Muscle layer of colon (tissue), 2 donors: ENCODE results near the gene QKI.

Source experiments
- H3K27ac ChIP-seq: one replicate; pipeline ENCODE4 v1.7.0; 2013; ENCODE audit warnings: low read depth, mild to moderate bottlenecking, low read length, moderate library complexity
- H3K27me3 ChIP-seq, 2 donors: one replicate each; pipeline ENCODE4 v1.7.0; 2013; ENCODE audit warnings: low read length in 2 of 2, mild to moderate bottlenecking in 2 of 2; ENCODE audit not compliant: insufficient read depth in 2 of 2, control insufficient read depth in 1 of 2
- H3K36me3 ChIP-seq: one replicate; pipeline ENCODE4 v1.7.0; 2013; ENCODE audit warnings: mild to moderate bottlenecking, low read length; ENCODE audit not compliant: insufficient read depth
- H3K4me1 ChIP-seq: one replicate; pipeline ENCODE4 v1.7.0; 2013; ENCODE audit warnings: mild to moderate bottlenecking, low read length; ENCODE audit not compliant: insufficient read depth
- H3K4me3 ChIP-seq, 2 donors: one replicate each; pipeline ENCODE4 v1.7.0; 2013; ENCODE audit warnings: low read length in 2 of 2, low read depth in 1 of 2, mild to moderate bottlenecking in 1 of 2, moderate library complexity in 1 of 2
- H3K9ac ChIP-seq: one replicate; pipeline ENCODE4 v1.7.0; 2013; ENCODE audit warnings: low read length
- H3K9me3 ChIP-seq: one replicate; pipeline ENCODE4 v1.7.0; 2013; ENCODE audit warnings: mild to moderate bottlenecking, low read length
- donor health status: abdominal sarcoma.
- donor health status: Adenocarcinoma of cecum.

The QKI gene

GRCh38 chr6:163494279-163494727, 79.8 kb downstream of the QKI start:
- Histone ChIP-seq H3K9me3 (no peaks in the 10 kb centered on the region), H3K4me3 (no peak overlapping the region), H3K9ac (no peak overlapping the region), H3K27ac (no peak overlapping the region), H3K27me3 (no peaks in the 10 kb centered on the region), H3K36me3 (no peaks in the 10 kb centered on the region), H3K4me1 (peaks cover 27% of the 10 kb centered on the region)

GRCh38 chr6:163496205-163496604, 81.7 kb downstream of the QKI start:
- Histone ChIP-seq H3K4me1 (peaks cover 24% of the 10 kb centered on the region), H3K27me3 (no peaks in the 10 kb centered on the region), H3K4me3 (peak overlapping the region in 1 of 2 donors; percentile 4), H3K27ac (no peak overlapping the region), H3K36me3 (no peaks in the 10 kb centered on the region), H3K9ac (no peak overlapping the region), H3K9me3 (no peaks in the 10 kb centered on the region)

GRCh38 chr6:163500105-163500504, 85.6 kb downstream of the QKI start:
- no peaks in the 10 kb centered on the region for H3K36me3 ChIP-seq
- H3K9ac ChIP-seq, result no peak overlapping the region
- H3K27me3 ChIP-seq, result no peaks in the 10 kb centered on the region
- H3K27ac ChIP-seq, result no peak overlapping the region
- no peaks in the 10 kb centered on the region for H3K9me3 ChIP-seq
- H3K4me3 ChIP-seq, result no peak overlapping the region
- H3K4me1 ChIP-seq, result peaks cover 25% of the 10 kb centered on the region

- no peaks in the 10 kb centered on the region for H3K36me3 ChIP-seq
- peaks cover 16% of the 10 kb centered on the region for H3K4me1 ChIP-seq
- no peak overlapping the region for H3K9ac ChIP-seq
- no peaks in the 10 kb centered on the region for H3K27me3 ChIP-seq
- no peak overlapping the region for H3K4me3 ChIP-seq
- H3K9me3 ChIP-seq, result no peaks in the 10 kb centered on the region
- H3K27ac ChIP-seq, result no peak overlapping the region
Measured at GRCh38 chr6:163501026-163501425, 86.5 kb downstream of the QKI start.

GRCh38 chr6:163501439-163501838, 86.9 kb downstream of the QKI start:
- no peak overlapping the region for H3K4me3 ChIP-seq
- no peak overlapping the region for H3K27ac ChIP-seq
- no peaks in the 10 kb centered on the region for H3K36me3 ChIP-seq
- peaks cover 12% of the 10 kb centered on the region for H3K4me1 ChIP-seq
- H3K27me3 ChIP-seq, result no peaks in the 10 kb centered on the region
- no peaks in the 10 kb centered on the region for H3K9me3 ChIP-seq
- no peak overlapping the region for H3K9ac ChIP-seq

GRCh38 chr6:163504984-163505640, 90.6 kb downstream of the QKI start:
- H3K4me3 ChIP-seq, result no peak overlapping the region
- H3K9me3 ChIP-seq, result no peaks in the 10 kb centered on the region
- peaks cover 8% of the 10 kb centered on the region for H3K4me1 ChIP-seq
- no peaks in the 10 kb centered on the region for H3K36me3 ChIP-seq
- H3K27me3 ChIP-seq, result no peaks in the 10 kb centered on the region
- no peak overlapping the region for H3K9ac ChIP-seq
- H3K27ac ChIP-seq, result no peak overlapping the region

- Histone ChIP-seq H3K9ac (no peak overlapping the region), H3K27ac (no peak overlapping the region), H3K27me3 (no peaks in the 10 kb centered on the region), H3K9me3 (no peaks in the 10 kb centered on the region), H3K36me3 (no peaks in the 10 kb centered on the region), H3K4me3 (no peak overlapping the region), H3K4me1 (no peaks in the 10 kb centered on the region)
Measured at GRCh38 chr6:163507965-163508364, 93.4 kb downstream of the QKI start.

GRCh38 chr6:163513003-163513402, 98.5 kb downstream of the QKI start:
- no peaks in the 10 kb centered on the region for H3K27me3 ChIP-seq
- H3K9ac ChIP-seq, result no peak overlapping the region
- no peaks in the 10 kb centered on the region for H3K36me3 ChIP-seq
- no peaks in the 10 kb centered on the region for H3K9me3 ChIP-seq
- H3K4me1 ChIP-seq, result no peaks in the 10 kb centered on the region
- H3K4me3 ChIP-seq, result no peak overlapping the region
- H3K27ac ChIP-seq, result no peak overlapping the region

- no peaks in the 10 kb centered on the region for H3K36me3 ChIP-seq
- H3K27ac ChIP-seq, result no peak overlapping the region
- peaks cover 3% of the 10 kb centered on the region for H3K4me1 ChIP-seq
- H3K9ac ChIP-seq, result no peak overlapping the region
- no peaks in the 10 kb centered on the region for H3K27me3 ChIP-seq
- H3K9me3 ChIP-seq, result no peaks in the 10 kb centered on the region
- H3K4me3 ChIP-seq, result no peak overlapping the region
Measured at GRCh38 chr6:163513570-163514166, 99.2 kb downstream of the QKI start.

GRCh38 chr6:163516908-163517307, 102.4 kb downstream of the QKI start:
- no peaks in the 10 kb centered on the region for H3K27me3 ChIP-seq
- peaks cover 14% of the 10 kb centered on the region for H3K4me1 ChIP-seq
- H3K27ac ChIP-seq, result no peak overlapping the region
- H3K9ac ChIP-seq, result no peak overlapping the region
- H3K36me3 ChIP-seq, result no peaks in the 10 kb centered on the region
- H3K9me3 ChIP-seq, result no peaks in the 10 kb centered on the region
- H3K4me3 ChIP-seq, result no peak overlapping the region

GRCh38 chr6:163520956-163521355, 106.4 kb downstream of the QKI start:
- Histone ChIP-seq H3K9ac (no peak overlapping the region), H3K36me3 (no peaks in the 10 kb centered on the region), H3K4me1 (peaks cover 14% of the 10 kb centered on the region), H3K4me3 (no peak overlapping the region), H3K27me3 (no peaks in the 10 kb centered on the region), H3K9me3 (no peaks in the 10 kb centered on the region), H3K27ac (no peak overlapping the region)

- Histone ChIP-seq H3K4me3 (no peak overlapping the region), H3K27ac (no peak overlapping the region), H3K27me3 (no peaks in the 10 kb centered on the region), H3K36me3 (no peaks in the 10 kb centered on the region), H3K9me3 (no peaks in the 10 kb centered on the region), H3K4me1 (peaks cover 14% of the 10 kb centered on the region), H3K9ac (no peak overlapping the region)
Measured at GRCh38 chr6:163522033-163522432, 107.5 kb downstream of the QKI start.
